HG03175 (cell line): ENCODE data around the gene TGFBI.

Experiments
- ATAC-seq: cut with Tn5 transposase; IDR thresholded peaks from one replicate; pipeline ENCODE4 v1.9.1; 2021; ENCODE audit warnings: mild to moderate bottlenecking, moderate library complexity; ENCODE audit not compliant: unreplicated experiment

Gene TGFBI

DNA sequence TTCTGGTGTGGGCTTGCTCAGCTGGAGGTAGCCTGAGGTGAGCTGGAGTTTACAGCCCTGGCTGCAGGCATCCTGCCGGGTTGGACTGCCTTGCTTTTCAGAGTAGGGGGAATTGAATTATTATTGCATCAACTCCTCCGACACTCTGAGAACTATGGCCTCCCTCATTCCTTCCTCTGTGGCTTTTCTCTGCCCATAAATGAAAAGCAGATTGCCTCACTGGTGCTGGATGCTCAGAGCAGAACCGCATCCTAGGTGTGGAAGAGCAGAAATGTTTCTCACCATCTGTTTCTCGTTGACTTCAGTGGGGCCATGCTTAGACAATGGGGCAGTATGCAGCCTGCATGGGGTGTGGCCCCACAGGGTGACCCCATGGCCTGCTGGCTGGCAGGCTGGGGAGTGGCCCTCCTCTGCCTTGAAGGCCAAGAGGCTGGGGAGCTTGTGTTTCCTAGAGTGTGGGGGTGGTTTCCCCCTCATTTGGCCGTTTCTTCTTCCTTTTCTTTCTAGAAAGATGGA is 27.3 kb upstream of the TGFBI start:
- ATAC-seq, result no peak

DNA sequence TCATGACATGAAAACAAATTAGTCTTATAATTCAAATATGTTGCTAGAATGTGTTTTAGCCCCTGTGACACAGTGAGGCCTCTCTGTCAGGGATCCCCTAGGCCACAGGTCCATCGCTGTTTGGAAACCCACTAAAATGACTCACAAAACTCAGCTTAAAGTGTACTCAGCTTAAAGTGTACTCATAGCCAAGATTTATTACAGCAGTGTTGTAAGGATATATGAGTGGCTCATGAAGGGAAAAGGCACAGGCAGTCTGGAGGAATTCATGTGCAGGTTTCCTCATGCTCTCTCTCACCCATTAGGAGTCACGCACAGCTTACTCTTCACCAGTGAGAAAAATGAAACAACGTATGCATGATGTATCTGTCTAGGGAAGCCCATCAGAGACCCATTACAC is 24.4 kb upstream of the TGFBI start:
- no peak for ATAC-seq

DNA sequence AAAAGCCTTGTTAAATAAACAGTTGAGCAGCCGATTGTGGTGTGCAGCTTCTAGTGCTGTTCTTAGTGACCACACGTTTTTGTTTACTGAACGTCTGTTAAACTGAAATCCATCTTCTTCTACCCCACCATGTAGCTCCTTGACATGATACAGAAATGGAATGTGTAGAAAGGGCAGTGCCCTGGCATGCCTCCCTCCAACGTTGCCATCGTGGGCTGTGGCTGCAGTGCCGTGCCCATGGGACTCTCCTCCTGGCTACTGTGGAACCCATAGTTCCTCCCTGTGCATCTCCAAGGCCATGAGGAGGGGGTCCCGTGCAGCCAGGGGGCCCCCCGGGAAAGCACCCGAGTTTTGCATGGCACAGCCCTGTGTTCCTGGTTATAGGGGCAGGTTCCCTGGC is 23.3 kb upstream of the TGFBI start:
- ATAC-seq, result no peak

DNA sequence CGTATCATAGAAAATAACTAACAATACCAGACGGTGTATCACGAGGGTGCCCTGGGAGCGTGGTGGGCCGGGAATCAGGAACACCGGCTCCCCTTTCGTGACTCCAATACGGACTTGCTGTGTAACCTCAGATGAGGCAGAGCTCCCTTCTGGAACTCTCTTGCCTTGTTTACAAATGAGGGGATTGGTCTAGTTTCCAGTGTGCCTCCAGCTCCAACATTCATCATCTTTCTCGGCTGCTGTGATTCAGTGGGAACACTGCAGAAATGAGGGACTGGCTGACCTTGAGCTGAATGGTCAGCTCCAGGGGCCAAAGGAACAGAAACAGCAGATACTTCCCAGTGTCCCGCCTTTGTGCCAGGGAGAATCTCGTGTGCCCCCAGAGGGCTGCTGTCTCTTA is 22.6 kb upstream of the TGFBI start:
- no peak for ATAC-seq

DNA sequence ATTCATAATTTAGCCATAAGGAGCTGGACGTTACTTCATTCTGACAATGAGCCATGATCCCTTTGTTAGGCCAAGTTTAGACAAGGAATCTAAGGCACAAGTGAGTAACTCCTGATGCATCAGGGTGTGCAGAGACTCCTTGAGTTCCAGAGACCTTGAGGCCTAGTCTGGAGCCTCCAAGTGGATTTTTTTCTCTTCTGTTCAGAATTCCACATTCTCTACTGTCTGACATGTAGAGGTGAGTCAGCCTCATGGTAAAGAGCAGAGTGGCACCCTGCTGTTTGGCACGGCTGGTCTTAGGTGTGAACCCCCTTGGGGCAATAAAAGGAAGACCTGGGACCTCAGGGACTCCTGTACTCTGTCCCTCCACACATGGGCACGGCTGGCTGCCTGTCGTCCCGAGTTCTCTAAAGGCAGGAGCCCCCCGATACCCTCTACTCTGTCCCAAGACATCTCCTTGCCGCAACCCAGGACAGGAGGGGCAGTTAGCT is 22.0 kb upstream of the TGFBI start:
- no peak for ATAC-seq

DNA sequence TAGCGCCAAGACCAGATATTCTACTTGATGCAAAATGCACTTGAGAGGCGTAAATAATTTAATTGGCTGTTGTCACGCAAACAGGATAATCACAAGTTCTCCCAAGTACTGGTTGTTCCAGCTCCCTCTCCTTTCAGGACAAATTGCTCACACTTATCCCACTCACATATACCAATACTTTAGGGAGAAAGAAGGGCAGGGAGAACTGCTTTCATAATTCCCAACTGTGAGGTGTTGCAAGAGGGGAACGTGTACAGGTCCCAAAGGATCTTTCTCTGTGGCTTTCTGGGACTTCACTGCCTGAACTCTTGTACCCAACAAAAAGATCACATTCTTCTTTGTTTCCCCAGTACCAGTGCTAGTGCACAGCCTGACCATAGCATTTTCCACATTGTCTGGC is 21.5 kb upstream of the TGFBI start:
- no peak for ATAC-seq

DNA sequence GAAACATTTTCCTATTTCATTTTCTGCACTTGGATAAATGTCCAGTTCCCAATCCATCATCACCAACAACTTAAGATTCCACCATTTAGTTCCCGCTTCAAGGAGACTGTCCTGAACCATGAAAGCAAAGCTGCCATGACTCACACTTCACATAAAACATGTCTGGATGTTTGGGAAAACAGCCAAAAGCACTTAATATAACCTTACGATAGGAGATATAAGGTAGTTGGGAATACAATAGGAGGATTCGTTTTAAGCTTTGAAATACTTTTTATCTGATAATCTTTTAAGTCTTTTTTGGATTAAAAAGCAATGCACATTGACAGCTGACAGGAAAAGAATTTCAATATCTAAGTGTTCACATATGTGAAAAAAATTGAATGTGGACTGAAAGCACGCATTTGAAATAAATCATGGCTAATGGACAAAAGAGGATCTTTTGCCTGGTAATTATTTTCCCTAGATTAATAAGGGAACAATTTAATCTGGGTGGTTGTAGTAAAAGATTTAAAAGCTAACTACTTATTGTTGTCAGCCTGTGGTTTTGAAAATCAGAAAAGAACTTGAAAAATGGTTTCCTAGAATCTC is 17.3 kb upstream of the TGFBI start:
- no peak for ATAC-seq

DNA sequence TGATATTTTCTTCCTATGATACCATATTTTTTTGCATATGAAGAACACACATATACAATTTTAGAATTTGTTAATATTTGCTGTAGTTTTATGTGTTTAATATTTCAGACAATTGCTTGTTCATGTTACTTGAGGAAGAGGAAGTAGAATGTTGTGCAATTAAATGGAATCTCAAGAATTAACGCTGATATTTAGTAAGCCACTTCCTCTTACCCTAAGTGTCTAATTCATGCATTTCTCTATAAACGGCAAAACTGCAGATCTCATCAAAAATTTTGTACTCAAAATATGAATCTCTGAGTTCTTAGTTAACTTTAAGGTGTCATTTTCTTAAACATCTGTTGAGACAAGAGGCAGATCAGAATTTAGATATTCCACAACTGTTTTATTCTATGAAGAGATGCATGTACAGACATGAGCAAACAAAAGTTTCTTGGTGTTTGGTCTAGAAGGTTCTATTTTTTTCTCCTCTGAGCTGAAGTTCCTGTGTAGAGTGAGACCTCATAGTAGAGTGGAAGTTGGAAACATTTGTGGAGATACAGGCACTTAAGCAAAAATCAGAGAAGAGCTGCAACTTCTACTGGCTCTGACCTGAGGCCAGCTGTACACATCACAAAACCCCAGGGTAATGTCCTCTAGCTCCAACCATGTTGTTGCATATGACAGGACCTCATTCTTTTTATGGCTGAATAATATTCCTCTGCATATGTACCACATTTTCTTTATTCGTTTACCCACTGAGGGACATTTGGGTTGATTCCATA is 16.6 kb upstream of the TGFBI start:
- no peak for ATAC-seq

DNA sequence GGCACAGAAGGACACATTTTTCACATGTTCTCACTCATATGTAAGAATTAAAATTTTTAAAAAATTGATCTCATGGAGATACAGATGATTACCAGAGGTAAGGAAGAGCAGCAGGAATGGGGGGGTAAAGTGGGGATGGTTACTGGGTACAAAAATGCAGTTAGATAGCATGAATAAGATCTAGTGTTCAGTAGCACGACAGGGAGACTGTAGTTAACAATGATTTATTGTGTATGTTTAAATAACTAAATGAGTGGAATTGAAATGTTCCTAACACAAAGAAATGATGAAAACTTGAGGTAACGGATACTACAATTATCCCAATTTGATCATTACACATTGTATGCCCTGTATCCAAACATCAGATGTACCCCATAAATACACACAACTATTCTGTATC is 15.2 kb upstream of the TGFBI start:
- ATAC-seq, result no peak

DNA sequence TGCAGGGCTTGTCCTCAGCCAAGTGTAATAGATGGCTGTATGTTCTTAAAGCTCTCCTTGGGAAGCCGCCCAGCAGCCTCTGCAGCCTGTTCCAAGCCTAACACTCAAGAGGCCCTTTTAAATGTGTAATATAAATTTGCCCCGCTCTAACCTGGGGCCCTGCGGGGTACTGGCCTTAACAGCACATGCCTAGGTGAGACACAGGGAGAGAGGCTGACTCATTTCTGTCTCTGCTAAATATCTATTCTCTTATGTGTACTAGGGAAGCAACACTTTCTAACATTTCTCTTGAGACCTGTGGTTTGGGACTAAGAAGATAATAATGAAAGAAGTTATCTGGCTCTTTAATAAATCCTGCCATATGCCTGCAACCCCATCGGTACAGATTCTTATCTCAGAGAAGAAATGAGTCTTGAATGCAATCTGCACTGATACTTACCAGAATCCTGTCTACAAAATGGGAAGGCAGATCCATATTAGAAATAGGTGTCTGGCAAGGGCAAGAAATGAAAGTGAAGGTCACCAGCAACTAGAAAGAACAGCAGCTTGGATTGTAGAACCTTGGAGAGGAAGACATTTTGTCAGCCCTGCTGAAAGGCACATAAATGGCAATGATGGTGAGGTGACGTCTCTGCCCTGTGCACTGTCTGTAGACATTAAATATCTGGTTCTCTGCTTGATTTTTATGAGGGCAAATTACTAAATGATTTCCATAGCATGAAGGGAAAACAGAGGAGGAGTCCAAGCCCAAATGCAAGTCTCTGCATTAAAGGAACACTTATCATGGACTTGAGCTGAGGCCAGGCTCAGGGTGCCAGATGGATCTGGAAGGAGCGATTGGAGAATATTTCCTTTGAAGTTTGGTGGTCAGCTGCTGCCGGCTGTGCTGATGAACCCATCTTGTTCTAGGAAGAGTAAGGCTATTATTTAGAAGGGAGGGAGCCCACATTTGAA is 14.5 kb upstream of the TGFBI start:
- peak; percentile 68 for ATAC-seq

DNA sequence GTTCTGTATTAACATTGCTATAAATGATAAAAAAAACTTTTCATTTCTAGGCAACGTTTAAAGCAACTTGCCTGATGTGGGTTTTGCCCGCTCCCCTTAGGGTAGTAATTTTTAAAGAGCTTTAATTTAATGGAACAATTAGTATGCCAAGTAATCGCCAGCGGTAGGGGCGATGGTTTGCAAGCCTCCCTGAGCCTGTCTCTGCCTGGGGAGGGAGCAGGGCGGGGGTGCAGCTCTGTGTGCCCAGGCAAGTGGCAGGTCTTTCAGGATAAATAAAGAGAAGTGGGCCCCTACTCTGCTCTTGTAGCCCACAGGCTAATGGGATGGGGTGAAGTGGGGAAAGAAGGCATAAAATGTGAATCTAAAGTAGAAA is 13.8 kb upstream of the TGFBI start:
- ATAC-seq, result no peak

DNA sequence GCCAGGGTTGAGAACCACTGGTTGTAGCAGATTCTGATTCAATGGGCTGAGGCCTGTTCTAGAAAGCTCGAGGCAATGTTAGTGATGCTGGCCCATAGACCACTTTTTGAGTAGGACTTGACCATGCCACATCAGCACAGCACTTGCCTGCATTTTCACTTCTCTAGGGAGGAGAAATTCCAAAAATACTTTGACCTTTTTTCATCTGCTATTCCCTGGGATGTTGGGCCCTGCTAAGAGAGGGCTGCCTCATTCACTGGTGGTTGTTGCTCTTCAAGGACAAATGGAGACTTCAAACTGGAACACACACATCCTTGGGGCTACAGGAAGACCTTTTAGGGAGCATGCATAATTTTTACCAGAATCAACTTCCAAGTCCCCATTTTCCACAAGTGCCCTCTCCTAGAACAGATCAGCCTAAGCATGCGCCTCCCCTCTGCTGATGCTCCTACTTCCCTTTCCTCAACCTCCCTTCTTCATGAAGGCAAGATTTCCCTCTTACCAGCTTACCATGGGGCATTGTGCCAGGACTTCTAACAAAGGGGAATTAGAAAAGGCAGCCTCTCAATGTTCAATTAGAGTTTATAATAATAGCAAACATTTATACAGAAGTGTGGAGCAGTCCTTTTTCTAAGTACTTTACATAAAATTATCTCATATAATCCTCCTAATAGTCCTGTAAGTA is 12.7 kb upstream of the TGFBI start:
- ATAC-seq, result no peak

DNA sequence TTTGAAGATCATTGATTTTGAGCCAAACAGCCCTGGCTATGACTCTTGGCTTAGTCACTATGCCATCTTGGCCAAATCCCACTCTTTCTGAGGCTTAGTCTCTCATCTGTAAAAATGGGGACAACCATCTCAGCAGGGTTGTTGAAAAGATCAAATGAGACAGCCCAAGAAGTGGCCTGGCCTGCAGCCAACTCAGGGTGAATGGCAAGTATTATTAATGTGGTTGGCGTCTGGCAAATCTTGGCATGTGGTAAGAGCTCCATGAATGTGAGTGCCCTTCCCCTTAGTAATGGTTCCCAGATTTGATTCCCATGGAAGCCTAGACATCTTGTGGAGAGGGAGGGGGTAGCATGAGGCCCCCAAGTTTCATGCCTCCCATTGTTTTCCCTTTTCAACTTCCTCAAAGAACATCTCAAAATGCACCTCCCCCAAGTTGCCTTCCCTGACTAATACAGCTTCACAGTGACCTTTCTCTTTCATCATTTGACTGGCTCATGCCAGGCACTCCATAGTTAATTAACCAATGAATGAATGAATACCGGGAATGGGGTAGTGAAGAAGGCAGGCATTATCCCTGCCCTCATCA is 11.8 kb upstream of the TGFBI start:
- ATAC-seq, result no peak

DNA sequence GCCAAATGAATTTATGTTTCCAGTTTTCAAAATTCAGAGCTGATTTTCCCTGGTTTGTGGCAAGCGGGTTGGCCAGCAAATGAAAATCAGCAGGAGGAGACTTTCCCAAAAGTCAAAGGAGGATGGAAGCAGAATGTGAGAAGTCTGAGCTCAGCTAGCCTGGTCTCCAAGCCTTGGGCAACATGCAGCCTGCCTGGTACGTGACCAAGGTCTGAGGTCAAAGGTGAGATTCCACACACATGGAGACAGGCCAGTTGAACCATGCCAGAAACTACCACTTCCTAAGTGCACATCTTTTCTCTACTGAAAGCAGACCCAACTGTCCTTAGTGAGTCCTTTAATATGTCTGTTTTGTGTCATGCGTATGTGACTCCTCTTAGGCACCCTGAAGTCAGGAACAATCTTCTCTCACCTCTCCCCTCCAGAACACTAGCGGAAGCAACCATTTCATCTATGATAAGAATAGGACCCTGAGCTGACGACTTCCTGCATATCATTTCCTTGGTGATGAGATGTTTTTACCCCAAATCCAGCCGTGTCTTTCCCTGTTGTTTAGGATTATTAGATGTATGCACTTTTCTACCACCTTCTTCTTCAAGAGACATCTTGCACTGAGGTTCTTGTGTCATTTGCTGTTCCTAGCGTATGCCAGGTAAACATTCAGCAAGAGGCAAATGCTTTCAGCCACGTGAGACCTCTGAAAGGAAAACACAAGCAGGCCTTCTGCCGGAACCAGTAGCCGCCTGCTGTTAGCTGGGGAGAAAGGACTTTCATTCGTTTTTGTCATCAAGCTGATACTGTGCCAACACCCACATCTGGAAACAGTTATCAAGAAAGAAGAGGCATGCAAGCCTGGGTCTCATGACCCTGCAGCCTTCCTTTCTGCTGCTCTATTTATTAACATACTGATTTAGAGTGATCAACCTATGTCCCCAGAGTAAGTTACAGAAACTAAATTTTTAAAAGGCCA is 9.7 kb upstream of the TGFBI start:
- no peak for ATAC-seq

DNA sequence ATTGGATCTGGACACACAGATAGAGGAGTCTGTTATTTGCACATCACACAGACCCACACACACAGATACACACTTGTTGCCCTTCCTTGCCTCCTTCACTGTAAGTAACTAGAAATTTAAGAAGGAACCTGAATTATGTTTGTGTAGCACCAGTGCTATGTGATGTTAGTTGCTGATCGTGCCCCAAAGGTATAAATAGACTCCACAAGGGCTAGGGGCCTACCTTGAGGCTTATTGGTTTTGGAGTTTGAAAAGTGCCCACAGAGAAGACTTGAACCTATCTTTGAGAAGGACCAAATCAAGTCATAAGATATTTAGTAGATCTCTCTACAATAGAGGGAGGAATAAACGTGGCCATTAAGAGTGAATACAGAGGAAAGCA is 8.8 kb upstream of the TGFBI start:
- ATAC-seq, result no peak

DNA sequence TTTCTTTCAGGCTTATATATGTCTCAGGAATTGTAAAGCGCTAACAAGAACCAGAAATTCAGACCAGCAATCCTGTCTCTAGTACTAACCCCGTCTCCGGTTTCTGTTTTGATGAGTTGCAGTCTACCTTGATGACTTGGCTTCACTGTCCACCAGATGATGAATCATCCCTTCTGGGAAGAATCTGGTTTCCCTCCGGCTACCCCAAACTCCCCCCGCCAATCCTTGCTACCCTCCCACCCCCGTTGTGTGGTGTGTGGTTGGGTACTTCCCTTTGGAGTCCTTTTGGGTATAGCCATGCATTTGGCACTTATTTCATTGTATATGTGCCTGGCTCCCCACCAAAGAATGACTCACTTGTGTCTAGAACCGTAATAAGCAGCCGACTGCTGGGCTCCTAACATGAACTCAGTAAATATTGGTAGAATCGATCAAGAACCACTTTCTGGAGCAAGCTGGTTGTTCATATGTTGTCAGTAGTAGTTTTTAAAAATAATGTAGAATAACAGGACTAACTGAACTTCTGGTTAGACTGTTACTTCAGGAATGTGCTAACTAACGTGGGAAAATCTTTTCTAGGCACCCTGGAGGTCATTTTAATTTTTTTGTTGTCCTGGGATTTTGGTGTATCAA is 8.3 kb upstream of the TGFBI start:
- ATAC-seq, result no peak

DNA sequence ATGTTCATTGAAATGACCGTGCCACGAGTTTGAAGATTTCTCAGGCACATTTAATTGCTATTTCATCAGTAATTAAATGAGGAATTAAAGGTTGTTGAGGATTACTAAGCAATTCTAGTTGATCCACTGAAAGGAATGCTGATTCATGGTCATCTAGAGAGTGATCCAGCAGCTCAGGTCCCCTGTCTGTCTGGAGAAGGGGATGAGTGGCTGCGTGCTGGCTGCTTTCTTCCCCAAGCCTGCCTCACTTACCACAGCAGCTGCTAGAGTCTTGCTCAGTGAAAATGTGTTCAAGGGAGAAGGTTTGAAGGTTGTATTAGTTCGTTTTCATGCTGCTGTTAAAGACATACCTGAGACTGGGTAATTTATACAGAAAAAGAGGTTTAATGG is 7.8 kb upstream of the TGFBI start:
- no peak for ATAC-seq

DNA sequence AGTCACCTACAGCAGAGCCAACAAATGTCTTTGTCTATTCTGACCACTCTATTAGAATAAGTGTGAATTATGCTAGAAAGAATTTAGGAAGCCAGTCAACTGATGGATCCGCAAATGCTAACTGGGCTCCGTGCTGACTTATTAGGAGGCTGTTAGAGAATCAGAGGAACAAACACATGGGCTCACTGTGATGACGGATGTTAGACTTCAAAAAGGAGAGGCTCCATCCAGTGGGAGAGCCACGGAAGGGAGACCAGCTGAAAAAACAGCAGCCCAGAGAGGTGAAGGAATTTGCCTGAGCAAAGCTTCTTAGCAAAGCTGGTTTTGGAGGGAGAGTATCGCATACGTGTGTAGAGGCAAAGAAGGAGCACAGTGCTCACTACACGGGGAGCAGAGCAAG is 5.8 kb upstream of the TGFBI start:
- ATAC-seq, result no peak

DNA sequence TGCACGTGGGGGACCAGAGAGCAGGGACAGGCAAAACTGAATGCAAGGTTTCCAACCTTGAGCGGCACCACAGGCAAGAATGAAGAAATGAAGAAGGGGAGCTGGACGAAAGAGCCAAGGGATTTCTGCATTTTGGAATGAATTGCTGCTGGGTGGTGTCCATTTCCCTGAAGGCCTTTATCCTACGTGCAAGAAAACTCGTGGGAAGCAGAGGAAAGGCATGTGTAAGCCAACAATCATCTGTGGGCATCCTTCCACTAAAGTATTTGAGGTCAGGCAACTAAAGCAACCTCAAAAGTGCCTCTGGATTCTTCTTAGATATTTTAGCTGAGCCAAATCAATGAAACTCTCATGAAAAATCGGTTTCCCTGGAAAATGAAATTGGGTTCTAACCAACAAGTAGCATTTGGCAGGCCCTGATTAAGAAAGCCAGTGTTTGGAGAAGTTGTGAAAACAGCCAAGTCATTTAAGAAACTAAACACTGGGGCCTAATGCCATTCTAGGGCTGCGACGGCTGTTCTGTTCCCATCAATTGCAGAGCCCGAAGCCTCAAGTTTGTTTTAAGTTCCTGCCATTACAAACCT is 4.7 kb upstream of the TGFBI start:
- no peak for ATAC-seq
